Uterus (tissue), 2 donors: ENCODE results near the gene HLA-C.

ENCODE experiments used
- POLR2A ChIP-seq, 2 donors: fragments of 450-650 bp; IDR thresholded peaks; one replicate each; pipeline ENCODE4 v1.6.1; 2016; ENCODE audit warnings: antibody characterized with exemption in 2 of 2, mild to moderate bottlenecking in 1 of 2, moderate library complexity in 1 of 2
- TF ChIP-seq, protein P1 (sequence below), 4 experiments: fragments of 200-600 bp in 2 of 4; fragments of 450-650 bp in 2 of 4; sonication (generic) in 2 of 4; IDR thresholded peaks; one replicate each; pipeline ENCODE4 v1.5.1; 2016 to 2019; ENCODE audit warnings: antibody characterized with exemption in 4 of 4, mild to moderate bottlenecking in 2 of 4, moderate library complexity in 1 of 4

DNA sequence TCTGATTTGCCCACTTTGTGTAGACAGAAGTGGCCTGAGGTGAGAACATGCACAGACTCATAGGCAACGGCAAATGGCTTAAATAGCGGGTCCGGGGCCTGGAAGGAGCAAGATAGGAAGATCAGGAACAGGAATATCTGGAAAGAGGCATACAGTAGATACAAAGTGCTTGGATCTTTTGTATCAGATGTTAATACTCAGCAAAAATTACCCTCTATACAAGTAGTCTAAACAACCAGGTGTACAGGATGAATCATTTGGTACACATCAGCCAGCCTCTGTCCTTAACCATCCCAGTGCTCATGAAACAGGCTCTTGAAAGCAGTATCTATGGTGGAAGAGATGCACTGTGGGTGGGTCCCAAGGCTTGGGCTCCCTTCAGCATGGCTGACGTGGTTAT, 28.9 kb upstream of the HLA-C start:
- no peak for TF ChIP-seq POLR2A (IDR thresholded peaks at IDR 0.05)
- TF ChIP-seq, protein P1, sequence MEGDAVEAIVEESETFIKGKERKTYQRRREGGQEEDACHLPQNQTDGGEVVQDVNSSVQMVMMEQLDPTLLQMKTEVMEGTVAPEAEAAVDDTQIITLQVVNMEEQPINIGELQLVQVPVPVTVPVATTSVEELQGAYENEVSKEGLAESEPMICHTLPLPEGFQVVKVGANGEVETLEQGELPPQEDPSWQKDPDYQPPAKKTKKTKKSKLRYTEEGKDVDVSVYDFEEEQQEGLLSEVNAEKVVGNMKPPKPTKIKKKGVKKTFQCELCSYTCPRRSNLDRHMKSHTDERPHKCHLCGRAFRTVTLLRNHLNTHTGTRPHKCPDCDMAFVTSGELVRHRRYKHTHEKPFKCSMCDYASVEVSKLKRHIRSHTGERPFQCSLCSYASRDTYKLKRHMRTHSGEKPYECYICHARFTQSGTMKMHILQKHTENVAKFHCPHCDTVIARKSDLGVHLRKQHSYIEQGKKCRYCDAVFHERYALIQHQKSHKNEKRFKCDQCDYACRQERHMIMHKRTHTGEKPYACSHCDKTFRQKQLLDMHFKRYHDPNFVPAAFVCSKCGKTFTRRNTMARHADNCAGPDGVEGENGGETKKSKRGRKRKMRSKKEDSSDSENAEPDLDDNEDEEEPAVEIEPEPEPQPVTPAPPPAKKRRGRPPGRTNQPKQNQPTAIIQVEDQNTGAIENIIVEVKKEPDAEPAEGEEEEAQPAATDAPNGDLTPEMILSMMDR (IDR thresholded peaks at IDR 0.05), result no peak
